ENCODE results near the gene TECR.
A peak's percentile ranks its signal among the peaks of the same experiment; 100 is the strongest.
"Not testable (repeated sequence)": the region's sequence is repeated elsewhere in the genome, so short reads cannot be mapped to it uniquely, and the experiment has no call there.

TECR gene

GRCh38 chr19:14536926-14537692 is 7.7 kb downstream of the TECR start:
- peak; percentile 55 for DNase-seq (ENCODE audit: low read depth)

GRCh38 chr19:14540741-14541525 is 11.5 kb downstream of the TECR start:
- no peak for DNase-seq (ENCODE audit: low read depth)

DNA sequence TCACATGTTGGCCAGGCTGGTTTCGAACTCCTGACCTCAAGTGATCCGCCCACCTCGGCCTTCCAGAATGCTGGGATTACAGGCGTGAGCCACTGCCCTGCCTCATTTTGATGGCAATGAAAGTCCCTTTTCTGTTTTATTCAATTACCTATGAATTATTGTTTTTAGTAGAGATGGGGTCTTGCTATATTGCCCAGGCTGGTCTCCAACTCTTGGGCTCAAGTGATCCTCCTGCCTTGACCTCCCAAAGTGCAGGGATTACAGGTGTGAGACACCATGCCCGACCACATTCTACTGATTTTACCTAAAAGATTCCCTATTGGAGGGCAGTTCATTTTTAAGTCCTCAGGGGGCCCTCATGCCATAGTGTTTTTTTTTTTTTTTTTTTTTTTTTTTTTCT is 12.6 kb downstream of the TECR start:
- not testable (repeated sequence) for DNase-seq (ENCODE audit: low read depth)

DNA sequence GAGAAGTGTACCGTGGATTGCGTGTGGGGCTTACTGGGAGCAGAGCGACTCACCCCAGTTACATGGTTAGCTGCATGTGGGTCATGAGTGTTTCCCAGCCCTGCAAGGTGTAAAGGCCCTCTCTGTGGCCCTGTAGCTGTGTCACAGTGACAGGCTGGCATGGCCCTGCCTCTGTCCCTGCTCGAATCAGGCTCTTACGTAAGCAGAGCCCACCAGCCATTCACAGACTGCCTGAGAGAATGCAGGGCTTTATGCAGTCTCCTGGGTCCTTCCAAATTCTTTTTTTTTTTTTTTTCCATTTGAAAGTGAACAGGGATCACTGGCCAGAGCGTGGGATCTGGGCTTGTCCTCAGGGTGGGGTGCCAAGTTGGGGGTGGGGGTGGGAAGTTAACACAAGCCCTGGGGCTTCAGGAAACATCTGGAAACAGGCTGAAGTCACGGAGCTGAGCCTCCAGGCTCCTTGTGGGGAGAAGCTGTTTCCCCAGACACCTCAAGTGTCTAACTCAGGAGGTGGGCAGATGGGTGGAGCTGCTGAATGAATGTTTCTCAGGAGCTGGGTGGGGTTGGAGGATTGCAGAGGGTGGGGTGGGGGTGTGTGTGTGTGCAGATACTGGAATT is 13.4 kb downstream of the TECR start:
- peak; percentile 43 for DNase-seq (ENCODE audit: low read depth)

- no peak for DNase-seq (ENCODE audit: low read depth)
Observed at GRCh38 chr19:14544047-14544446, 14.7 kb downstream of the TECR start.

DNA sequence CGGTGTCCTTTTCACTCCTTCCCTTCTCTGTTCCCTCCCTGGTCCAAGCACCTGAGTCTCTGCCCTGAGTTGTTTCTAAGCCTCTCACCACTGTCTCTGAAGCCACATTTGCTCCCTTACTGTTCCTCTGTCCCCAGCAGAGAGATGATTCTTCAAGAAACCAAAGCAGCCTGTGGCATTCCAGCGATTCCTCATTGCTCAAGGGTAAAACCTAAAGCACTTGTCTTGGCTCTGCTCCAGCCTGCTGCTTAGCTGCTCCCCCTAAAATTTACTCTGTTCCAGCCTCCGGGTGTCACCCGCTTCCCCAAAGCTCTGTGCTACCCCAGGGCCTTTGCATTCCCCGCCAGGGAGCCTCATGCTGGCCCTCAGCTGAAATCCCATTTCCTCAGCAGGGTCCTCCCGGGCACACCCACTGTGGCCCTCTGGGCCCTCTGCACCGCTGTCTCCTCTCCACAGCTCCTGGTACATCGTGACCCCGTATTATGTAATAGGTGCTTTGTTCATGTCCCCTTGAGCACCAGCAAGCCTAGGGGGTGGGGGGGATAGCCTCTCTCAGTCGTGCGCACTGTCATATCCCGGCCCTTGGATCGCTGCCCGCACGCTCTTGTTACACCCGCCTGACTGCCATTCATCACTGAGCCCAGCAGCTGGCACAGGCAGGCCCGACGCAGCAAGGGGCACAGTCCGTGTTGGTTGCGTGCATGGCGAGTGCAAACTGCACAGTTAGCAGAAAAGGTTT is 15.8 kb downstream of the TECR start:
- no peak for DNase-seq (ENCODE audit: low read depth)

DNA sequence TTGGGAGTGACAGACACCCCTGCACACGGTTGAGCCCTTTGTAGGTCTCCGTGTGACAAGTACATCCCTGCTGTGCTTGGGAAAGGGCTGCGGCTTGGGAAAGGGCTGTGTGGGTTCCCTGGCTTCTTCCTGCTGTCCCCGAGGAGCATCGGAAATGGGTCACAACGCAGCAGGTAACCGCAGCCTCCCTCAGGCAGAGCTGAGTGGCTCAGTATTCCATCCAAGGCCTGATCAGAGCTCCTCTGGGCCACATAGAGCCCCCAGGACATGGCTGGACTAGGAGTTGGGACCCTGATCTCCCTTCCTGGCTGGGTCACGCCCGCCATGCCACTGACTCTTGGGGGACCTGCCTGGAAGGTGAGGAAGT is 16.3 kb downstream of the TECR start:
- no peak for DNase-seq (ENCODE audit: low read depth)

- no peak for DNase-seq (ENCODE audit: low read depth)
Observed at GRCh38 chr19:14550201-14550754, 20.9 kb downstream of the TECR start.

- peak; percentile 43 for DNase-seq (ENCODE audit: low read depth)
Observed at GRCh38 chr19:14551134-14552005, 22.0 kb downstream of the TECR start.

DNA sequence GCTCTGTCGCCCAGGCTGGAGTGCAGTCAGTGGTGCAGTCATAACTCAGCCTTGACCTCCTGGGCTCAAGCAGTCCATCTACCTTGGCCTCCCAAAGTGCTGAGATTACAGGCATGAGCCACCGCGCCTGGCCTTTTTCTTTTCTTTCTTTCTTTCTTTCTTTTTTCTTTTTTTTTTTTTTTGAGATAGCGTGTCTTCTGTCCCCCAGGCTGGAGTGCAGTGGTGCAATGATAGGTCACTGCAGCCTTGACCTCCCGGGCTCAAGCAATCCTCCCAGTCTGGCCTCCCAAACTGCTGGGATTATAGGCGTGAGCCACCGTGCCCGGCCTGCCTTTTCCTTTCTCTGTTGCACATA is 22.6 kb downstream of the TECR start:
- DNase-seq (ENCODE audit: low read depth): not testable (repeated sequence)

DNA sequence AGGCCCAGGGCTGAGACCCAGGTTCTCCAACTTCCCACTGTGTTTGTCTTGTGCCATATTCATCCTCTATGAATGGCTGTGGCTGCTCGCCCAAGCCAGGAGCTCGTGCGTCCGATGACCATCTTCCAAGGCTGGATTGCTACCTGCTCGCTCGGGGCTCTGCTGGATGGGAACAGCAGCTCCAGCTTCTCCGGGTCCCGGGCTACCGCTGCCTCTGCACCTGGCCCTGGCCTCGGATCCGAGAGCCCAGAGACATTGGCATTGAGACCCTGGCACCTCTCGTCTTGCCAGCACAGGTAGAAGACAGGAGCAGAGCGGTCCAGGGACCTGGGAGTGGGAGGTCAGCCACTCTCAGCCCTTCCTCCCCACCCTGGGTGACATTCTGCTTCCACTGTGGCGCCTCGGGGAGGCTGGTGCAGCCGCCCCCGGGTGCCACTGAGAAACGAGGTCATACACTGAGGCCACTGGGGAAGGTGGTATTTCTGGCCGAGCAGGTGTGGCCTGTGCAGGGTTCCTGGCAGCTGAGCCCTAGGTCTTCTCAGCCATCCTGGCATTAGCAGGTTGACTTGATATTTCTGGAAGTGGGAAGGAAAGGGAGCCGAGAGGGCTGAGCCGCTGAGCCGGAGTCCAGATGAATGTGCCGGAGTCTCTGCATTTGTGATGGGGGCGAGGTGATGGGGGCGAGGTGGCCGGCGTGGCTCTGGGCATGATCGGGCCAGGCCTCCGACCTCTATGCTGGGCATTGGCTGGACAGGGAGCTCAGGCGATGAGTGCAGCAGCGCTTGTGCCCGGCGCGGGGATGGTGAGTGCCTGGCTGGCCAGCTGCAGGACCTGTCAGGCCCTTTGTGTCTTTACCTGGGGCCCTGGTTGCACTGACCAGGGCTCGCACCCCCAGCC is 23.9 kb downstream of the TECR start:
- DNase-seq (ENCODE audit: low read depth): no peak

- no peak for DNase-seq (ENCODE audit: low read depth)
Observed at GRCh38 chr19:14553939-14554243, 24.5 kb downstream of the TECR start.

- no peak for DNase-seq (ENCODE audit: low read depth)
Observed at GRCh38 chr19:14554382-14554812, 25.0 kb downstream of the TECR start.

- peak; percentile 72 for DNase-seq (ENCODE audit: low read depth)
Observed at GRCh38 chr19:14555918-14556661, 26.7 kb downstream of the TECR start.

DNA sequence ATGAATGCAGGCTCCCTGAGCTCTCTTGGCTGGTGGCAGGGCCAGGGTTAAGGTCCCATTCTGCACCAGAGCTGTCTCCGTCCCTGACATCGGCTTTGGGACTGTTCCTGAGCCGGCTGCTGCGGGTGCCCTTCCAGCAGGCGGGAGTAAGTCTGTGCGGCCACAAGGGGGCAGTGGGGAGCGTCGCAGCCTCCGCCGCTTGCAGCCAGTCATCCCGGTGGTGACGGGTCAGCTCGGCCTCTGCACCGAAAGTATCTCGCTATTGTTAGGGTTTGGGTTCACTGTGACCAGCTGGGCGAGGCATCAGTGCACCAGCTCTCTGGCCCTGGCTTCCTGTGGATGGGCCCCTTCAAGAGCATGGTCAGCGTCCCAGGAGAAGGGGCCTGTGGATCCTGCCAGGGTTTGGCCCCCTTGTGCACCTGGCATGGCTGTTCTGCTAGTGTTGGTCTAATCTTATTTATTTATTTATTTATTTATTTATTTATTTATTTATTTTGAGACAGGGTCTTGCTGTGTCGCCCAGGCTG is 27.3 kb downstream of the TECR start:
- peak; percentile 86 for DNase-seq (ENCODE audit: low read depth)

DNA sequence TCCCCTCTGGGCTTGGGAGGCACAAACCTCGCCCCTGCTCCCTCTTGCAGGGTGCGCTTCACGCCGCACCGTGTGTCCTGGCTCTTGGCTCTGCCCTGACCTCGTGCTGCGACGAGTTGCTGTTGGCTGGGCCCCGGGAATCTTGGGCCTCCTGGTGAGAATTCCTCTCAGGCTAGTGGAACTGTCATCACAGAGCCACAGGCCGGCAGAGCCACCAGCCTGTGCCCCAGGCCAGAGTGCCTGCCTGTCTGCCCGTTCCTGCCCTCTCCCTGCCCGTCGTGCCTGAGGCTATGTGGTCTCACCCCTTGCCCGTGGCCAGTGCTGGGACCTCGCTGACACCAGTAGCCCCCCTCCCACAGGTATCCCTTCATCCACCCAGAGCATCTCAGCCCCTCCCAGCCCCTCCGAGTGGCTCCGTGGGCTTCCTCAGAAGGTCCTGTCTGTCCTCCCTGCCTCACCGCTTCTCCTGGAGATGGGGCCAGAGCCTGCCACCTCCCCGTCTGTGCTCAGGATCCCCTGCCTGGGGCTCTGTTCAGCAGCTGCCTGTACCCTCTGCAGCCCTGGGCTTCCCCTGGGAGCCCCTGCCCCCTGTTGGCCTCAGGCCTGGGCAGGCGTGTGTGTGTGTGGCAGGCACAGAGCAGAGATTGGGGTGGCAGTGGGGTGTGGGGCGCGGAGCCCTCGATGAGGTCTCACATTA is 29.1 kb downstream of the TECR start:
- DNase-seq (ENCODE audit: low read depth): no peak

- DNase-seq (ENCODE audit: low read depth): no peak
Observed at GRCh38 chr19:14559916-14560775, 30.8 kb downstream of the TECR start.

GRCh38 chr19:14560776-14561108 is 31.3 kb downstream of the TECR start:
- DNase-seq (ENCODE audit: low read depth): no peak

Data from ELR (cell line).